ENCODE measurements around the gene C1QL2.

Gene C1QL2

DNA sequence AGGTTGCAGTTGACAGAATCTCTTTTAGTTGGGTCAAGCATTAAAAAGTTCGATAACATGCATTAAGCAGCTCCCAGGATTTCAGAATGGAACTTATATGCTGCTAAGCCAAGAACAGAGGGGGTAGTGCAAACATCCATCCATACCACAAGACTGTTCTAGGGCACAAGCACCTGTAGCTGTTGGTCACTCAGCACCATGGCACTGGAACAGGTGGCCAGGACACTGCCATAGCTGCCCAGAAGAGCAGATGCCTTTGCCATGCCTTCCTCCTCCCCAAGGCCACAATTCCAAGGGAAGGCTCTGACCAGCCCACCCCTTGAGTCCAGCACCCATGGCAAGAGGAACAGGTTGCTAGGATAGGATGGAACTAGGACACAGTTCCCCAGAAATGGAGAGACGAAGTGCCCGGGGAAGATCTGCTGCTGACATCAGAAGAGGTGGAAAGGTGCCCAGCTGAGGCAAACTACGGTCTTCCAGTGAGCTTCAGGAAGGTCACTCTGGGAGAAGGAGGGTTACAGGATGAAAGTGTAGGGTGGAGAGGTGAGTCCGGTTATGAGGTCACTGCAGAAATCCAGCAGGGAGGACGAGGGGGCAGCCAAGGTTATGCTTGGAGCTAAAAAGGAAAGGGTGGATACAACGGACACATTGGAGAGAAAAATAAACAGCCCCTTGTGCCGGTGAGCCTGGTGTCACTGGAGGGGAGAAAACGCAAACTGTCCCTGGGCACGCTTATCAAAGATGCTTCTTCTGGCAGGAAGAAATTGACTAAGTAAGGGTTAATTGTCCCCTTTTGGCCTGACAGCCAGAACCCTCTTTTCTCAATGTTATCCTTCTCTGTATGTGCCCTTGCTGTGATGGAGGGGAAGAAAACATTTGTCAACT, 41.9 kb downstream of the C1QL2 start:
- DNase-seq (ENCODE audit: low spot score): peak; percentile 26
- no peak overlapping the region for H3K4me3 ChIP-seq
- H3K27ac ChIP-seq: no peak overlapping the region
- TF ChIP-seq, protein P1, sequence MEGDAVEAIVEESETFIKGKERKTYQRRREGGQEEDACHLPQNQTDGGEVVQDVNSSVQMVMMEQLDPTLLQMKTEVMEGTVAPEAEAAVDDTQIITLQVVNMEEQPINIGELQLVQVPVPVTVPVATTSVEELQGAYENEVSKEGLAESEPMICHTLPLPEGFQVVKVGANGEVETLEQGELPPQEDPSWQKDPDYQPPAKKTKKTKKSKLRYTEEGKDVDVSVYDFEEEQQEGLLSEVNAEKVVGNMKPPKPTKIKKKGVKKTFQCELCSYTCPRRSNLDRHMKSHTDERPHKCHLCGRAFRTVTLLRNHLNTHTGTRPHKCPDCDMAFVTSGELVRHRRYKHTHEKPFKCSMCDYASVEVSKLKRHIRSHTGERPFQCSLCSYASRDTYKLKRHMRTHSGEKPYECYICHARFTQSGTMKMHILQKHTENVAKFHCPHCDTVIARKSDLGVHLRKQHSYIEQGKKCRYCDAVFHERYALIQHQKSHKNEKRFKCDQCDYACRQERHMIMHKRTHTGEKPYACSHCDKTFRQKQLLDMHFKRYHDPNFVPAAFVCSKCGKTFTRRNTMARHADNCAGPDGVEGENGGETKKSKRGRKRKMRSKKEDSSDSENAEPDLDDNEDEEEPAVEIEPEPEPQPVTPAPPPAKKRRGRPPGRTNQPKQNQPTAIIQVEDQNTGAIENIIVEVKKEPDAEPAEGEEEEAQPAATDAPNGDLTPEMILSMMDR (IDR thresholded peaks at IDR 0.05): no peak

DNA sequence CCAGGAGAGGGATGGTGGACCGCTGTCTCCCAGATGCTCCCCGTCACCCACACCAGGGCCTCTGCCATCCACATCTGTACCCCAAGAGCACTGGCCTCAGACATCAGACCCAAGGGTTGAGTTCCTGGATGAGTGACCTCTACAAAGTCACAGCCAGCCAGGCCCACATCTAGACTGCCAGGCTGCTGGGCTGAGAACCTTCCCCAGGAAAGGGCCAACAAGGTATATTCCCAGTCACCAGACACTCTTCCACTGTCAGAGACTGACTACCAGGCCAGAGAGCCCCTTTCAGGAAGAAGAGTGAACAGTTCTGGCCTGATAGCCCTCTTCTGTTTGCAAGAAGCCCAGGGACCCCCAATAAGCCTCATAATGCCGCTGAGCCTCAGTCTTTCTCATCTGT, 44.3 kb downstream of the C1QL2 start:
- Histone ChIP-seq H3K27ac (no peak overlapping the region), H3K4me3 (no peak overlapping the region)
- TF ChIP-seq, protein P1 (IDR thresholded peaks at IDR 0.05): no peak
- peak; percentile 52 for DNase-seq (ENCODE audit: low spot score)

DNA sequence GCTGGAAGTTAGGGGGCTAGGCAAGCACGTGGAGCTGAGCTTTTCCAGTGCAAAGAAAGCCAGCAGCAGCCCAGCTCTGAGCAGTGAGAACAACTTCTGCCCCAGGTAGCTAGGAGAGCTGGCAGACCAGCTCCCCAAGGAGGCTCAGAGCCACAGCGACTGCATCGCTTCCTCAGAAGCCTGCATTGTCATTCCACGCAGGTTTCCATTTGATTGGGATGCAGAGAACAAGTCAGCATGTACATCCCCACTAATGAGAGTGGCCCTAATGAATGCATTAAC, 45.1 kb downstream of the C1QL2 start:
- Histone ChIP-seq H3K4me3 (no peak overlapping the region), H3K27ac (no peak overlapping the region)
- DNase-seq (ENCODE audit: low spot score): no peak
- TF ChIP-seq, protein P1 (IDR thresholded peaks at IDR 0.05): no peak

DNA sequence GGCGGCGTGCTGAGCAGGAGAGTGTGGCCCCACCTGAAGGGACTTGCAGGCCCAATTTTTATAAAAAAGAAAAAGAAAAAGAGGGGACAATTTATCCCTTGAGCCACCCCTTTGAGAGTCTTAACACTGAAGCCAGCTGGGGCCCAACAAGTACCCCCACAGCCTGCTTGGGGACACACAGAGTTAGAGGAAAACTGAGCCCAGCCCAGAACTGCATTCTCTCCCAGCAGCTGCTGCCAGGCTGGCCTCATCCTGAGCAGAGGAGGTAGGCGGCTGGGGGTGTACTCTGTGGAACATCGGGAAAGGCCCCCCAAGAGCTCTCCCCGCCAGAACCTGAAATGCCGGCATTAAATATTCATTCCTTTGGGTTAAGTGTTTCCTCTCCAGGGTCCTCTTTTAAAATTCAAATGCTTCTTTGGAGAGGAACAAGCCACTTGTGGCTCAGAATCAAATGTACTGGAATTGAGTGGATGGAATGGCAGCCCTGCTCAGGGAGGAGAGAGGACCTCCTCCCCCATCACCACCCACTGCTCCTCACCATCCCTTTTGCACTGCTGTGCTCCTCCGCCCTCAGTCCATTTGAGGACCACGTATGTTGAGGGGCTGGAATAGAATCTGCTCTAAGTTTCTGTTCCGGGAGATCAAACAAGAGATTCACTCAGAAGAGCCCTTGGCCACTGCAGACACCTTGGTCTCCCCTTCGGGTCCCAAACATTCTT, 45.6 kb downstream of the C1QL2 start:
- TF ChIP-seq, protein P1 (IDR thresholded peaks at IDR 0.05): no peak
- Histone ChIP-seq H3K27ac (no peak overlapping the region), H3K4me3 (no peak overlapping the region)
- no peak for DNase-seq (ENCODE audit: low spot score)

DNA sequence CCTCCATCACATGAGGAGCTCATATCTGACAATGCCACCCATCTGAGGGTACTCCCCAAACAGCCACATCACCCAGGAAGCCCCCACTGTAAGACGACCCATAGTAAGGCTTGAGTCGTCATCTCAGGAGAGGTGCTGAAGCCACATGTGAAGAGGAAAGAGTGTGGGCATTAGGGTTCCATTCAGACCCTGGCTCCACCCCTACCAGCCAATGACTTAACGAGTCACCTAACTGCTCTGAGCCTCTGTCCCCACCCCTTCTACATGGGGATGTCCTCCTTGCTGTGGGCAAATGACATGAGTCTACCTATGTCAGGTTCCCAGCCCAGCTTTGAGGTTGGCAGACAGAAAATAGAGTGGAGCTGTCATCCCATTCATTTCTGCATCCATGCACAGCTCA, 46.3 kb downstream of the C1QL2 start:
- no peak for DNase-seq (ENCODE audit: low spot score)
- Histone ChIP-seq H3K27ac (no peak overlapping the region), H3K4me3 (no peak overlapping the region)
- TF ChIP-seq, protein P1 (IDR thresholded peaks at IDR 0.05): no peak

DNA sequence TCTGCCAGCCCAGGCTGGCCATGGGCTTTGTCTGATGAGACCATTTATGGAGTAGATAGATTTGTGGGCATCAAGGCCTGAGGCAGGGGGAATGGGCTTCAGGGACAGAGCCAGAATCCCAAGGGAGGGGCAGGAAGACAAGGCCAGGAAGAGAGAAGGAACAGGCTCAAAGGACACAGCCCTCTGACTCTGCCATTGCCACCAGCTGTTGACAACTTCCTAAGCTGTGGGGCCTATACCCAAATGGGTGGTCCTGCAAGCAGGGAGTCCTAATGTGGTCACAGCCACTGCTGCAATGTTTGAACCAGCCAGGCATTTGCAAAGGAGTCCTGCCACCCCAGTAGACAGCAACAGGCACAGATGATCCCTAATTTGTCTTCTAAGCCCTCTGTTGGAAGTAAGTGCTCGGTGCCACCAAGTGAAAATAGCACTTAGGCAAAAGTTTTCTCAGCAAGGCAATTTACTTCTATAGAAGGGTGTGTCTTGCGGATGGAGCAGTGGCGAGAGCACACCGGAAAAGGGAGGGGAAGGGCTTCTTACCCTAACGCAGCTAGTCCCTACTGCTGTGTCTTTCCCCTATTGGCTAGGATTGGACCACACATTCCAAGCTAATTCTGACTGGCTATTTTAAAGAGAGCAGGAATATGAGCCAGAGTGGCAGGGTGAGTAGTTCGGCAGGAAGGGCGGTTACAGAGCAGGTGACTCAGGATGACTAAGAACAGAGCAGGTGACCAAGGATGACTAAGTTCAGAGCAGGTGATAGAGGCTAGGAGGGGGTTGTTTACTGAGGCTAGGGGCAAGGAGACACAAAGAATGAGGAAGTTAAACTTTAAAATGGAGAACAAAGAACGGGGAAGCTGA, 47.2 kb downstream of the C1QL2 start:
- TF ChIP-seq, protein P1 (IDR thresholded peaks at IDR 0.05): no peak
- H3K27ac ChIP-seq: no peak overlapping the region
- no peak overlapping the region for H3K4me3 ChIP-seq
- no peak for DNase-seq (ENCODE audit: low spot score)
